GM12865 (cell line): ENCODE measurements around the gene ESR1.

Source experiments
- DNase-seq: peaks from one replicate; pipeline ENCODE4 v3.0.0; 2010; ENCODE audit warnings: low read depth
- H3K4me3 ChIP-seq: 2 replicates; pipeline ENCODE4 v1.5.1; 2011; ENCODE audit warnings: mild to moderate bottlenecking, low read depth, low read length, control low read depth
- CTCF ChIP-seq: IDR thresholded peaks from 2 replicates; pipeline ENCODE4 v1.5.1; 2011; ENCODE audit warnings: low read length, control low read depth, low read depth, inconsistent platforms; ENCODE audit not compliant: insufficient read depth; ENCODE audit errors: missing control alignments

The ESR1 gene

GRCh38 chr6:151808371-151809241 is 1.1 kb downstream of the ESR1 start:
- H3K4me3 ChIP-seq, result no peak overlapping the region
- DNase-seq, result no peak
- TF ChIP-seq CTCF, result no peak

GRCh38 chr6:151811081-151811480 is 3.6 kb downstream of the ESR1 start:
- no peak for TF ChIP-seq CTCF
- DNase-seq, result no peak
- H3K4me3 ChIP-seq, result no peak overlapping the region

GRCh38 chr6:151813858-151814257 is 6.4 kb downstream of the ESR1 start:
- H3K4me3 ChIP-seq, result no peak overlapping the region
- TF ChIP-seq CTCF, result no peak
- no peak for DNase-seq

GRCh38 chr6:151814614-151815013 is 7.1 kb downstream of the ESR1 start:
- DNase-seq, result no peak
- TF ChIP-seq CTCF, result no peak

GRCh38 chr6:151822252-151823111 is 15.0 kb downstream of the ESR1 start:
- TF ChIP-seq CTCF, result no peak
- no peak overlapping the region for H3K4me3 ChIP-seq
- DNase-seq, result peak; percentile 53

More at GRCh38 chr6:151814614-151815013, 7.1 kb downstream of the ESR1 start:
- no peak overlapping the region for H3K4me3 ChIP-seq

- DNase-seq, result no peak
- TF ChIP-seq CTCF, result no peak
Observed at GRCh38 chr6:151826517-151827142, 19.1 kb downstream of the ESR1 start.

More at GRCh38 chr6:151826517-151827142, 19.1 kb downstream of the ESR1 start:
- H3K4me3 ChIP-seq, result no peak overlapping the region
